K562 (cell line): Measurements from ENCODE around the gene CDK11B. TPM values are rescaled to one million over a fixed set of nuclear protein-coding genes. Genes with fewer than 3 reads are reported as not detected.
"Not testable (repeated sequence)": the region's sequence is repeated elsewhere in the genome, so short reads cannot be mapped to it uniquely, and the experiment has no call there.

Experiments
- ATAC-seq: fragments of 200-7000 bp; cut with Tn5 transposase; 3 replicates; pipeline ENCODE4 v1.9.1; 2020; ENCODE audit warnings: moderate library complexity
- BruUV-seq: library from RNA; stranded (reverse); fragments of 400-500 nt; replicated peaks from 2 replicates; lab custom pipeline; 2021; lab: Mats Ljungman, UMichigan
- CTCF ChIA-PET: fragments of 300-600 bp; formaldehyde crosslinking; extraction: SDS; loops from one replicate; lab custom pipeline; 2021; ENCODE audit warnings: low intra/inter-chr PET ratio; lab: Yijun Ruan, JAX
- POLR2A ChIA-PET: fragments of 300-600, 350-650 bp; sonication (Branson Sonifier 250); formaldehyde crosslinking; extraction: SDS; loops from one replicate; lab custom pipeline; 2021; ENCODE audit warnings: antibody characterized with exemption, inconsistent platforms; lab: Yijun Ruan, JAX
- DNase-seq, 4 experiments: peaks; one replicate each; pipeline versions ENCODE4 v3.0.0 to v3.0.0-alpha.2; 2011 to 2018; ENCODE audit warnings: low spot score in 3 of 4, mixed read lengths in 3 of 4; ENCODE audit errors: extremely low read depth in 1 of 4
- FAIRE-seq: peaks from 2 replicates; lab custom pipeline; 2011; peaks lifted over from hg19 to GRCh38; lab: Jason Lieb, UNC
- H2AFZ ChIP-seq: 2 replicates; pipeline ENCODE4 v1.6.0; 2011; ENCODE audit warnings: low read depth, low read length, control low read depth, inconsistent platforms
- H3K27ac ChIP-seq: fragments of 200-600 bp; 3 replicates; pipeline ENCODE4 v1.8.0; 2011; ENCODE audit warnings: low read depth, mild to moderate bottlenecking, control low read depth, inconsistent platforms, low read length, moderate library complexity, mixed read lengths; ENCODE audit errors: extremely low read depth
- H3K27me3 ChIP-seq, 2 experiments: fragments of 300-600 bp in 1 of 2; 2 replicates in 1 of 2; 3 replicates in 1 of 2; pipeline versions ENCODE4 v1.6.0 to v1.8.0; 2011; ENCODE audit warnings: inconsistent platforms in 2 of 2, low read length in 2 of 2, mild to moderate bottlenecking in 1 of 2, mixed read lengths in 1 of 2, moderate library complexity in 1 of 2; ENCODE audit not compliant: control insufficient read depth in 2 of 2, insufficient read depth in 2 of 2
- H3K36me3 ChIP-seq: fragments of 300-600 bp; 3 replicates; pipeline ENCODE4 v1.8.0; 2011; ENCODE audit warnings: mild to moderate bottlenecking, low read length, inconsistent platforms; ENCODE audit not compliant: control insufficient read depth, insufficient read depth
- H3K4me1 ChIP-seq, 2 experiments: fragments of 200-600 bp in 1 of 2; replicated peaks in 1 of 2; 2 replicates in 1 of 2; 3 replicates in 1 of 2; pipeline versions ENCODE4 v1.5.1 to v1.8.0; 2011; ENCODE audit warnings: inconsistent platforms in 2 of 2, low read length in 2 of 2, mild to moderate bottlenecking in 1 of 2, mixed read lengths in 1 of 2, moderate library complexity in 1 of 2; ENCODE audit not compliant: control insufficient read depth in 2 of 2, insufficient read depth in 2 of 2
- H3K4me2 ChIP-seq: 2 replicates; pipeline ENCODE4 v1.6.1; 2011; ENCODE audit warnings: low read length, control low read depth, inconsistent platforms, mixed read lengths; ENCODE audit not compliant: insufficient read depth
- H3K4me3 ChIP-seq: fragments of 200-600 bp; sonication (generic), shearing (Covaris generic); 2 replicates; pipeline ENCODE4 v1.5.1; 2016; ENCODE audit warnings: control low read depth, inconsistent platforms
- H3K79me2 ChIP-seq: fragments of 200-600 bp; 3 replicates; pipeline ENCODE4 v1.8.0; 2011; ENCODE audit warnings: low read length, inconsistent platforms; ENCODE audit not compliant: control insufficient read depth, insufficient read depth
- H3K9ac ChIP-seq, 2 experiments: 2 replicates each; pipeline versions ENCODE4 v1.6.0 to v1.6.1; 2011; ENCODE audit warnings: low read depth in 2 of 2, low read length in 2 of 2, control low read depth in 1 of 2, inconsistent platforms in 1 of 2, mild to moderate bottlenecking in 1 of 2, mixed read lengths in 1 of 2; ENCODE audit not compliant: insufficient read depth in 1 of 2
- H3K9me1 ChIP-seq: one replicate; pipeline ENCODE4 v1.6.0; 2011; ENCODE audit warnings: inconsistent platforms, mild to moderate bottlenecking, low read length, moderate library complexity; ENCODE audit not compliant: control insufficient read depth, insufficient read depth
- H3K9me3 ChIP-seq: replicated peaks from 2 replicates; pipeline ENCODE4 v1.5.1; 2011; ENCODE audit warnings: low read depth, low read length, inconsistent platforms; ENCODE audit not compliant: control insufficient read depth, insufficient read depth
- H4K20me1 ChIP-seq: replicated peaks from 2 replicates; pipeline ENCODE4 v1.6.1; 2011; ENCODE audit warnings: low read length, inconsistent platforms, mixed read lengths; ENCODE audit not compliant: control insufficient read depth, insufficient read depth
- POLR2G ChIP-seq: fragments of 200-400 bp; formaldehyde crosslinking; IDR thresholded peaks from 2 replicates; pipeline ENCODE4 v1.6.1; 2017; ENCODE audit warnings: low read depth, mild to moderate bottlenecking, antibody characterized with exemption, low read length, moderate library complexity
- WGBS: fragments of 100-300 bp; shearing (Covaris generic); methylation state at CpG from one replicate; pipeline ENCODE4 v1.1.6; 2016; ENCODE audit warnings: low coverage, mixed read lengths; ENCODE audit not compliant: insufficient coverage; ENCODE audit errors: missing lambda C conversion rate; 5-methylcytosine and 5-hydroxymethylcytosine counted together
- in situ Hi-C: fragments of 300-500 bp; cut with MboI; formaldehyde crosslinking; loops from 4 replicates; pipeline ENCODE4 v1.15.0; 2018; ENCODE audit warnings: inconsistent platforms, mixed read lengths
- intact Hi-C: fragments of 100-400 bp; cut with micrococcal nuclease; formaldehyde crosslinking; loops from 2 replicates; pipeline ENCODE4 v1.14.2; 2022
- polyA plus RNA-seq, 8 experiments: library from polyadenylated mRNA; depleted of rRNA in 4 of 8; stranded (reverse) in 5 of 8; unstranded in 3 of 8; fragments of >200 nt; fragmentation: Nextera tagmentation in 2 of 8; fragmentation: Illumina TruSeq in 1 of 8; extraction: Ambion mirVana in 2 of 8; extraction: Trizol in 1 of 8; gene quantifications; 2 replicates each; pipeline versions ENCODE4 v1.2.1 to v1.2.3, GENCODE V29; 2011 to 2014; ENCODE audit warnings: inconsistent platforms in 1 of 8, missing spikeins in 1 of 8
- total RNA-seq, 7 experiments: library from RNA; depleted of rRNA in 6 of 7; stranded (reverse); fragments of >200 nt in 6 of 7; fragmentation: Illumina TruSeq in 2 of 7; extraction: Trizol in 2 of 7; gene quantifications; 2 replicates each; pipeline versions ENCODE4 v1.2.1 to v1.2.3, GENCODE V29; 2011 to 2021; ENCODE audit warnings: low replicate concordance in 1 of 7

The CDK11B gene
- total and polyA plus RNA-seq, 9 of the 15 experiments (the other 6 are each of a cell fraction or from before 2014, with no cell fraction given): 2.8 to 52.2 (median 19.5) TPM

GRCh38 chr1:1636621-1637478 lies 22.0 kb downstream of the CDK11B start:
- H3K9ac ChIP-seq, BruUV-seq, H3K27ac ChIP-seq, DNase-seq, H3K9me3 ChIP-seq, H3K27me3 ChIP-seq, H3K4me1 ChIP-seq, CTCF ChIA-PET, FAIRE-seq, intact Hi-C loops, H2AFZ ChIP-seq, in situ Hi-C loops, H3K4me2 ChIP-seq, H3K9me1 ChIP-seq, ATAC-seq, H3K79me2 ChIP-seq, H4K20me1 ChIP-seq, H3K4me3 ChIP-seq: not testable (repeated sequence)
- POLR2A ChIA-PET: interaction anchor here (0.6 kb wide), 1 partner anchor 143 kb away, joined by 3 read pairs; no protein-coding TSS in a partner anchor
- WGBS: 96% methylated on average over 35 of the region's 37 CpGs
- H3K36me3 ChIP-seq: peaks cover 18% of the 10 kb centered on the region; the same call in 1 of the 3 replicates
- 0 out of 2 replicates have a peak, but pooled peaks have one; percentile 38 for TF ChIP-seq POLR2G

- H3K27ac ChIP-seq, H4K20me1 ChIP-seq, H3K4me1 ChIP-seq, in situ Hi-C loops, CTCF ChIA-PET, H3K4me3 ChIP-seq, H2AFZ ChIP-seq, H3K9me3 ChIP-seq, H3K27me3 ChIP-seq, BruUV-seq: not testable (repeated sequence)
- WGBS: 99% methylated on average over 8 of the region's 13 CpGs
- 0 out of 2 replicates have a peak, but pooled peaks have one; percentile 30 for TF ChIP-seq POLR2G
- TF ChIP-seq, all 486 proteins: peak for 1; not testable (repeated sequence) for 485
- H3K9ac ChIP-seq, FAIRE-seq, POLR2A ChIA-PET, H3K79me2 ChIP-seq, intact Hi-C loops, DNase-seq, H3K9me1 ChIP-seq, H3K4me2 ChIP-seq: not testable (repeated sequence)
- peaks cover 18% of the 10 kb centered on the region; the same call in 1 of the 3 replicates for H3K36me3 ChIP-seq
- ATAC-seq: peak; percentile 23
Observed at GRCh38 chr1:1634613-1635012, 24.2 kb downstream of the CDK11B start.

- H2AFZ ChIP-seq, H3K4me2 ChIP-seq, in situ Hi-C loops, FAIRE-seq, H4K20me1 ChIP-seq, H3K9me3 ChIP-seq, POLR2A ChIA-PET, intact Hi-C loops, DNase-seq, H3K4me3 ChIP-seq, H3K79me2 ChIP-seq, H3K9ac ChIP-seq, H3K27ac ChIP-seq, H3K27me3 ChIP-seq, H3K9me1 ChIP-seq, BruUV-seq, CTCF ChIA-PET: not testable (repeated sequence)
- Histone ChIP-seq H3K36me3 (peaks cover 15% of the 10 kb centered on the region; the same call in 1 of the 3 replicates), H3K4me1 (peaks cover 0 to 11% of the 10 kb centered on the region in 2 experiments; a peak in 2 of 5 replicates)
- WGBS: no CpG with 5 or more reads among the region's 35 CpGs
- peak; percentile 51 for ATAC-seq
Observed at GRCh38 chr1:1633409-1633808, 25.4 kb downstream of the CDK11B start.
